CD8-positive, alpha-beta memory T cell (primary cell): ENCODE data around the gene VPS13D. TPM values are rescaled to one million over a fixed set of nuclear protein-coding genes. Genes with fewer than 3 reads are reported as not detected.
"Not testable (repeated sequence)": the region's sequence is repeated elsewhere in the genome, so short reads cannot be mapped to it uniquely, and the experiment has no call there.

Experiments
- CTCF ChIA-PET: fragments of 350-600 bp; sonication (Branson Sonifier 250); formaldehyde crosslinking; loops from one replicate; lab custom pipeline; 2021; ENCODE audit warnings: antibody characterized with exemption; lab: Charles Lee
- POLR2A ChIA-PET: fragments of 350-600 bp; sonication (Branson Sonifier 250); formaldehyde crosslinking; loops from one replicate; lab custom pipeline; 2021; ENCODE audit warnings: antibody characterized with exemption; lab: Charles Lee
- DNase-seq, 5 donors: peaks; one replicate each; pipeline versions ENCODE4 v3.0.0 to v3.0.0-alpha.2; 2020 to 2022; ENCODE audit warnings: mixed read lengths in 1 of 5
- H3K27ac ChIP-seq: one replicate; pipeline ENCODE4 v1.7.0; 2013; ENCODE audit warnings: low read depth, mild to moderate bottlenecking, low read length, moderate library complexity
- H3K27me3 ChIP-seq: 2 replicates; pipeline ENCODE4 v1.7.0; 2013; ENCODE audit warnings: low read length, mild to moderate bottlenecking; ENCODE audit not compliant: insufficient read depth, poor library complexity, severe bottlenecking
- H3K36me3 ChIP-seq: 2 replicates; pipeline ENCODE4 v1.7.0; 2013; ENCODE audit warnings: mild to moderate bottlenecking, low read length, moderate library complexity; ENCODE audit not compliant: insufficient read depth
- H3K4me1 ChIP-seq: 2 replicates; pipeline ENCODE4 v1.7.0; 2013; ENCODE audit warnings: mild to moderate bottlenecking, low read length, moderate library complexity; ENCODE audit not compliant: insufficient read depth
- H3K4me3 ChIP-seq: 2 replicates; pipeline ENCODE4 v1.7.0; 2013; ENCODE audit warnings: mild to moderate bottlenecking, low read length
- H3K9me3 ChIP-seq: 2 replicates; pipeline ENCODE4 v1.7.0; 2013; ENCODE audit warnings: mild to moderate bottlenecking, low read length
- H3K27ac Mint-ChIP-seq, 8 donors: one replicate each; pipeline ENCODE4 v1.8.0; 2020 to 2021; ENCODE audit warnings: mixed read lengths in 8 of 8, mild to moderate bottlenecking in 6 of 8, inconsistent platforms in 3 of 8, moderate library complexity in 3 of 8
- H3K27me3 Mint-ChIP-seq, 2 donors: one replicate each; pipeline ENCODE4 v1.8.0; 2020 to 2021; ENCODE audit warnings: mixed read lengths in 2 of 2, mild to moderate bottlenecking in 1 of 2, moderate library complexity in 1 of 2
- H3K36me3 Mint-ChIP-seq, 3 donors: one replicate each; pipeline ENCODE4 v1.8.0; 2020 to 2021; ENCODE audit warnings: mixed read lengths in 3 of 3, inconsistent platforms in 1 of 3, mild to moderate bottlenecking in 1 of 3
- H3K4me1 Mint-ChIP-seq, 3 donors: one replicate each; pipeline ENCODE4 v1.8.0; 2020 to 2021; ENCODE audit warnings: mixed read lengths in 3 of 3, inconsistent platforms in 1 of 3, mild to moderate bottlenecking in 1 of 3
- H3K4me3 Mint-ChIP-seq, 7 donors: one replicate each; pipeline ENCODE4 v1.8.0; 2020 to 2021; ENCODE audit warnings: mixed read lengths in 7 of 7, mild to moderate bottlenecking in 6 of 7, moderate library complexity in 4 of 7, inconsistent platforms in 2 of 7
- H3K9me3 Mint-ChIP-seq, 5 donors: one replicate each; pipeline ENCODE4 v1.8.0; 2020 to 2022; ENCODE audit warnings: mixed read lengths in 5 of 5, mild to moderate bottlenecking in 3 of 5, moderate library complexity in 2 of 5, inconsistent platforms in 1 of 5
- polyA plus RNA-seq: library from polyadenylated mRNA; unstranded; fragments of 300-500 nt; fragmentation: Illumina TruSeq; gene quantifications from one replicate; pipeline ENCODE4 v1.2.3, GENCODE V29; 2021
- total RNA-seq, 2 experiments: library from RNA; stranded (reverse); gene quantifications; one replicate each; pipeline ENCODE4 v1.2.3, GENCODE V29; 2021

VPS13D gene
- total and polyA plus RNA-seq, 3 experiments from 2014 or later = 9.7 to 28.5 (median 24.1) TPM

GRCh38 chr1:12466816-12467215, 237.0 kb downstream of the VPS13D start:
- no peak overlapping the region for H3K27ac ChIP-seq
- no peaks in the 10 kb centered on the region for H3K27me3 Mint-ChIP-seq
- no peaks in the 10 kb centered on the region for H3K9me3 Mint-ChIP-seq
- peaks cover 14 to 38% (median 26%) of the 10 kb centered on the region in 3 donors for H3K4me1 Mint-ChIP-seq
- no peak overlapping the region for H3K4me3 ChIP-seq
- DNase-seq = no peak
- H3K36me3 ChIP-seq = peaks cover 4% of the 10 kb centered on the region
- POLR2A ChIA-PET = no interaction called here
- H3K9me3 ChIP-seq = no peaks in the 10 kb centered on the region
- peaks cover 6 to 51% (median 20%) of the 10 kb centered on the region in 3 donors for H3K36me3 Mint-ChIP-seq
- H3K27ac Mint-ChIP-seq = peak overlapping the region in 1 of 8 donors; percentile 32
- CTCF ChIA-PET = no interaction called here
- no peak overlapping the region for H3K4me3 Mint-ChIP-seq
- peaks cover 26% of the 10 kb centered on the region for H3K4me1 ChIP-seq
- no peaks in the 10 kb centered on the region for H3K27me3 ChIP-seq

- ChIA-PET CTCF (no interaction called here), POLR2A (no interaction called here)
- H3K36me3 Mint-ChIP-seq = peaks cover 6 to 42% (median 16%) of the 10 kb centered on the region in 3 donors
- DNase-seq = no peak
- H3K4me3 ChIP-seq = no peak overlapping the region
- H3K27me3 Mint-ChIP-seq = no peaks in the 10 kb centered on the region
- peak overlapping the region in 4 of 8 donors; percentile 10 to 35 (median 32) for H3K27ac Mint-ChIP-seq
- no peaks in the 10 kb centered on the region for H3K9me3 Mint-ChIP-seq
- no peak overlapping the region for H3K27ac ChIP-seq
- H3K9me3 ChIP-seq = no peaks in the 10 kb centered on the region
- H3K4me1 Mint-ChIP-seq = peaks cover 23 to 47% (median 35%) of the 10 kb centered on the region in 3 donors
- H3K27me3 ChIP-seq = no peaks in the 10 kb centered on the region
- peaks cover 35% of the 10 kb centered on the region for H3K4me1 ChIP-seq
- H3K36me3 ChIP-seq = peaks cover 4% of the 10 kb centered on the region
- H3K4me3 Mint-ChIP-seq = no peak overlapping the region
Measured at GRCh38 chr1:12467570-12468286, 237.9 kb downstream of the VPS13D start.

GRCh38 chr1:12468323-12468722, 238.5 kb downstream of the VPS13D start:
- Histone ChIP-seq H3K36me3 (peaks cover 4% of the 10 kb centered on the region), H3K4me1 (peaks cover 41% of the 10 kb centered on the region), H3K4me3 (no peak overlapping the region), H3K27me3 (no peaks in the 10 kb centered on the region), H3K9me3 (no peaks in the 10 kb centered on the region), H3K27ac (no peak overlapping the region)
- Mint-ChIP-seq H3K4me3 (no peak overlapping the region), H3K36me3 (peaks cover 6 to 36% (median 12%) of the 10 kb centered on the region in 3 donors), H3K27me3 (no peaks in the 10 kb centered on the region), H3K9me3 (no peaks in the 10 kb centered on the region), H3K27ac (peak overlapping the region in 2 of 8 donors; percentile 33 to 46), H3K4me1 (peaks cover 29 to 53% (median 41%) of the 10 kb centered on the region in 3 donors)
- DNase-seq = no peak
- ChIA-PET CTCF (no interaction called here), POLR2A (no interaction called here)

- no peak for DNase-seq
- no peak overlapping the region for H3K4me3 Mint-ChIP-seq
- H3K9me3 Mint-ChIP-seq = no peaks in the 10 kb centered on the region
- no peaks in the 10 kb centered on the region for H3K27me3 Mint-ChIP-seq
- no peak overlapping the region for H3K27ac ChIP-seq
- peak overlapping the region in 3 of 8 donors; percentile 40 to 86 (median 70) for H3K27ac Mint-ChIP-seq
- peaks cover 4% of the 10 kb centered on the region for H3K36me3 ChIP-seq
- POLR2A ChIA-PET = no interaction called here
- CTCF ChIA-PET = no interaction called here
- H3K27me3 ChIP-seq = no peaks in the 10 kb centered on the region
- H3K4me1 Mint-ChIP-seq = peaks cover 40 to 64% (median 53%) of the 10 kb centered on the region in 3 donors
- H3K4me3 ChIP-seq = no peak overlapping the region
- H3K4me1 ChIP-seq = peaks cover 52% of the 10 kb centered on the region
- H3K36me3 Mint-ChIP-seq = peaks cover 6 to 26% (median 8%) of the 10 kb centered on the region in 3 donors
- no peaks in the 10 kb centered on the region for H3K9me3 ChIP-seq
Measured at GRCh38 chr1:12469493-12469892, 239.7 kb downstream of the VPS13D start.

- H3K4me3 Mint-ChIP-seq = peak overlapping the region in 1 of 7 donors; percentile 36
- no peaks in the 10 kb centered on the region for H3K27me3 ChIP-seq
- no peaks in the 10 kb centered on the region for H3K9me3 ChIP-seq
- ChIA-PET POLR2A (no interaction called here), CTCF (no interaction called here)
- H3K27ac ChIP-seq = no peak overlapping the region
- no peaks in the 10 kb centered on the region for H3K9me3 Mint-ChIP-seq
- peaks cover 45 to 68% (median 58%) of the 10 kb centered on the region in 3 donors for H3K4me1 Mint-ChIP-seq
- H3K27ac Mint-ChIP-seq = peak overlapping the region; percentile 5 to 86 (median 60)
- no peaks in the 10 kb centered on the region for H3K27me3 Mint-ChIP-seq
- H3K36me3 Mint-ChIP-seq = peaks cover 6 to 22% (median 7%) of the 10 kb centered on the region in 3 donors
- DNase-seq = no peak
- peaks cover 4% of the 10 kb centered on the region for H3K36me3 ChIP-seq
- peaks cover 57% of the 10 kb centered on the region for H3K4me1 ChIP-seq
- H3K4me3 ChIP-seq = no peak overlapping the region
Measured at GRCh38 chr1:12469990-12470389, 240.2 kb downstream of the VPS13D start.

- H3K27ac ChIP-seq, H3K36me3 ChIP-seq, H3K27me3 ChIP-seq, CTCF ChIA-PET, H3K4me3 ChIP-seq, H3K4me3 Mint-ChIP-seq, H3K27me3 Mint-ChIP-seq, POLR2A ChIA-PET, DNase-seq, H3K9me3 ChIP-seq, H3K9me3 Mint-ChIP-seq: not testable (repeated sequence)
- H3K36me3 Mint-ChIP-seq = peaks cover 5 to 15% (median 6%) of the 10 kb centered on the region in 3 donors
- peak overlapping the region in 6 of 8 donors; percentile 7 to 98 (median 74) for H3K27ac Mint-ChIP-seq
- H3K4me1 Mint-ChIP-seq = peaks cover 54 to 74% (median 67%) of the 10 kb centered on the region in 3 donors
- H3K4me1 ChIP-seq = peaks cover 67% of the 10 kb centered on the region
Measured at GRCh38 chr1:12470916-12471315, 241.1 kb downstream of the VPS13D start.

GRCh38 chr1:12472156-12472797, 242.4 kb downstream of the VPS13D start:
- no peaks in the 10 kb centered on the region for H3K36me3 ChIP-seq
- H3K4me1 Mint-ChIP-seq = peaks cover 66 to 88% (median 81%) of the 10 kb centered on the region in 3 donors
- peak overlapping the region; percentile 91 to 98 (median 96) for H3K27ac Mint-ChIP-seq
- H3K4me1 ChIP-seq = peaks cover 80% of the 10 kb centered on the region
- no peaks in the 10 kb centered on the region for H3K27me3 Mint-ChIP-seq
- H3K9me3 ChIP-seq = no peaks in the 10 kb centered on the region
- peak overlapping the region; percentile 22 for H3K4me3 ChIP-seq
- H3K9me3 Mint-ChIP-seq = no peaks in the 10 kb centered on the region
- CTCF ChIA-PET = interaction anchor here (0.8 to 1.7 kb wide), 3 partner anchors 13 to 147 kb away, joined by 3 to 4 read pairs (median 3); no protein-coding TSS in a partner anchor
- DNase-seq = no peak
- peak overlapping the region; percentile 56 for H3K27ac ChIP-seq
- POLR2A ChIA-PET = no interaction called here
- H3K36me3 Mint-ChIP-seq = peaks cover 3 to 11% (median 6%) of the 10 kb centered on the region in 3 donors
- H3K4me3 Mint-ChIP-seq = peak overlapping the region; percentile 20 to 86 (median 79)
- H3K27me3 ChIP-seq = no peaks in the 10 kb centered on the region
